ENCODE measurements around the gene PLCB4.

The PLCB4 gene

DNA sequence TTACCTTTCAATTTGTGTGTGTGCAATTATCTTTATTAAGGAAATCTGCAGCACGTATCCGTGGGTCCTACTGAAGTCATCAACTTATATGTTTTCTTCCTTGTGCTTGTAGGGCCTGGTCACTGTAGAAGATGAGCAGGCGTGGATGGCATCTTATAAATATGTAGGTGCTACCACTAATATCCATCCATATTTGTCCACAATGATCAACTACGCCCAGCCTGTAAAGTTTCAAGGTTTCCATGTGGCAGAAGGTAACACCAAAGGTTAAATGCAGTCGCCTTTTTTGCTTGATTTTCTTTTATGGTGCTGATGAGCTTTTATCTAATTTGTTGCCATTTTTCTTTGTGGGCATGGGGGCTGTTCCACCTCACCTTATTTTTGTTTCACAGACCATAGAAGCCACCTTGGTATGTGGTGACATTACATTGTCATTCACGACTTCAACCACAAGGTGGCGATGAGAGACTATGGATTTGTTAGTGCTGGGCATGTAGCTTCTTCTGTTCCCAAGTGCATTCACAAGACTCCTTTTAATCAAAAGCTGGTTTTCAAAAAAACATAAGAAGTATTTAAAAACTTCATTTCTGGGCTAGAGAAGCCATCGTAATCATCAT lies 339.0 kb downstream of the PLCB4 start:
- TF ChIP-seq POLR2AphosphoS5 (IDR thresholded peaks at IDR 0.05; ENCODE audit: low read depth, low read length) (no peak), TAF1 (IDR thresholded peaks at IDR 0.05; ENCODE audit: borderline replicate concordance, insufficient read depth, low read length) (no peak), SIN3A (IDR thresholded peaks at IDR 0.05; ENCODE audit: borderline replicate concordance, insufficient read depth, low read length) (no peak), FOXP2 (optimal IDR thresholded peaks at IDR 0.05; ENCODE audit: borderline replicate concordance, extremely low read depth, extremely low read length, insufficient read depth) (no peak)
- TF ChIP-seq, protein P1, sequence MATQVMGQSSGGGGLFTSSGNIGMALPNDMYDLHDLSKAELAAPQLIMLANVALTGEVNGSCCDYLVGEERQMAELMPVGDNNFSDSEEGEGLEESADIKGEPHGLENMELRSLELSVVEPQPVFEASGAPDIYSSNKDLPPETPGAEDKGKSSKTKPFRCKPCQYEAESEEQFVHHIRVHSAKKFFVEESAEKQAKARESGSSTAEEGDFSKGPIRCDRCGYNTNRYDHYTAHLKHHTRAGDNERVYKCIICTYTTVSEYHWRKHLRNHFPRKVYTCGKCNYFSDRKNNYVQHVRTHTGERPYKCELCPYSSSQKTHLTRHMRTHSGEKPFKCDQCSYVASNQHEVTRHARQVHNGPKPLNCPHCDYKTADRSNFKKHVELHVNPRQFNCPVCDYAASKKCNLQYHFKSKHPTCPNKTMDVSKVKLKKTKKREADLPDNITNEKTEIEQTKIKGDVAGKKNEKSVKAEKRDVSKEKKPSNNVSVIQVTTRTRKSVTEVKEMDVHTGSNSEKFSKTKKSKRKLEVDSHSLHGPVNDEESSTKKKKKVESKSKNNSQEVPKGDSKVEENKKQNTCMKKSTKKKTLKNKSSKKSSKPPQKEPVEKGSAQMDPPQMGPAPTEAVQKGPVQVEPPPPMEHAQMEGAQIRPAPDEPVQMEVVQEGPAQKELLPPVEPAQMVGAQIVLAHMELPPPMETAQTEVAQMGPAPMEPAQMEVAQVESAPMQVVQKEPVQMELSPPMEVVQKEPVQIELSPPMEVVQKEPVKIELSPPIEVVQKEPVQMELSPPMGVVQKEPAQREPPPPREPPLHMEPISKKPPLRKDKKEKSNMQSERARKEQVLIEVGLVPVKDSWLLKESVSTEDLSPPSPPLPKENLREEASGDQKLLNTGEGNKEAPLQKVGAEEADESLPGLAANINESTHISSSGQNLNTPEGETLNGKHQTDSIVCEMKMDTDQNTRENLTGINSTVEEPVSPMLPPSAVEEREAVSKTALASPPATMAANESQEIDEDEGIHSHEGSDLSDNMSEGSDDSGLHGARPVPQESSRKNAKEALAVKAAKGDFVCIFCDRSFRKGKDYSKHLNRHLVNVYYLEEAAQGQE (IDR thresholded peaks at IDR 0.05; ENCODE audit: insufficient read depth in 1 of 2, low read depth in 2 of 2, low read length in 2 of 2), result no peak

DNA sequence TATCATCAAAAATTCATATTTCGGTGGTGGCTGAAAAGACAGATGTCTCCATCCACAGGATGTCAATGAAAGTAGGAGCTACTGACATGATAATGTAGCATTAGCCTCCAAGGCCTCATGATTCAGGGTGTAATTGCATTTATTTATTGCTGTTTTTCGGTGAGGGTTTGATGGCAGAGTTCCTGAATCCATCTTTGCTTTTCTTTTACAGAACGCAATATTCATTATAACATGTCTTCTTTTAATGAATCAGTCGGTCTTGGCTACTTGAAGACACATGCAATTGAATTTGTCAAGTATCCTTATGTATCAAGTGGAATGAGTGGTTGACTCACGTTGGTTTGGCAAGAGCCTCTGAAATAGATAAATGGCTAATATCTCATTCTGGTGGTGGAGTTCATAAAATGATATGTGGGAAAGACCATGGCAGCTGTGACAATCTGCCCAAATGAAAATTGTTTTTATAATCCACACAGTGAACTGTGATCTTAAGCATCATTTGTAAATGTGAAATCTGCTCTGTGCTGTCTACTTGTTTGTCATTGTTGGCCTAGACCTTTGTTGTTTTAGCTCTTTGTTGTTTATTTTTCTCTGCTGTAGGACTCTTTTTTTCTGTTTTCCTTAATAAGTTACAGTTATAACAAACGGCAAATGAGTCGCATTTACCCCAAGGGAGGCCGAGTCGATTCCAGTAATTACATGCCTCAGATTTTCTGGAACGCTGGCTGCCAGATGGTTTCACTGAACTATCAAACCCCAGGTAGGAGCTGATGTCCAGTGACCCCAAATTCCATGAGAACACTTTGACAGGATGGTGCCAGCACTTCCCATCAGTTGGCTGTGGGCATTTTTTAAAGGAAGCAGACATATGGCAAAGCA lies 339.8 kb downstream of the PLCB4 start:
- TF ChIP-seq SIN3A (IDR thresholded peaks at IDR 0.05; ENCODE audit: borderline replicate concordance, insufficient read depth, low read length), result no peak
- no peak for TF ChIP-seq FOXP2 (optimal IDR thresholded peaks at IDR 0.05; ENCODE audit: borderline replicate concordance, extremely low read depth, extremely low read length, insufficient read depth)
- no peak for TF ChIP-seq POLR2AphosphoS5 (IDR thresholded peaks at IDR 0.05; ENCODE audit: low read depth, low read length)
- no peak for TF ChIP-seq TAF1 (IDR thresholded peaks at IDR 0.05; ENCODE audit: borderline replicate concordance, insufficient read depth, low read length)
- TF ChIP-seq, protein P1 (IDR thresholded peaks at IDR 0.05; ENCODE audit: insufficient read depth in 1 of 2, low read depth in 2 of 2, low read length in 2 of 2), result no peak

DNA sequence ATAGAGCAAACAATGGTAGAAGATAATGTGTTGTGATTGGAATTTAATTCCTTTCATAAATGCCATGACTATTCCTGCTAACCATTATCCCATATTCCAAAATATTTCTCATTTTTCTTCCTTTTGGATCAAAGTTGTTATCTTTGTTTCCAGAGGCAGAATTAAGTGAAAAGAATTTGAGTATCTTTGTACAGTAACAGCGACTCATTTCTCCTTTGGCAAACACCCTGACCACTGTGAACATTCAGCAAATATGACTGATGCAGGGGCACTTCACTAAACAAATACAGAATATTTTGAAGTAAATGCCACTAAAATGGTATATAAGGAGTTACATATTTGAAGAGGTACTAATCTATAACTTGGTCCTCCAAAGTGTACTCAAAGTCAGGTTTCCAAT lies 340.5 kb downstream of the PLCB4 start:
- TF ChIP-seq, protein P1 (IDR thresholded peaks at IDR 0.05; ENCODE audit: insufficient read depth in 1 of 2, low read depth in 2 of 2, low read length in 2 of 2), result no peak
- TF ChIP-seq TAF1 (IDR thresholded peaks at IDR 0.05; ENCODE audit: borderline replicate concordance, insufficient read depth, low read length) (no peak), SIN3A (IDR thresholded peaks at IDR 0.05; ENCODE audit: borderline replicate concordance, insufficient read depth, low read length) (no peak), FOXP2 (optimal IDR thresholded peaks at IDR 0.05; ENCODE audit: borderline replicate concordance, extremely low read depth, extremely low read length, insufficient read depth) (no peak), POLR2AphosphoS5 (IDR thresholded peaks at IDR 0.05; ENCODE audit: low read depth, low read length) (no peak)

DNA sequence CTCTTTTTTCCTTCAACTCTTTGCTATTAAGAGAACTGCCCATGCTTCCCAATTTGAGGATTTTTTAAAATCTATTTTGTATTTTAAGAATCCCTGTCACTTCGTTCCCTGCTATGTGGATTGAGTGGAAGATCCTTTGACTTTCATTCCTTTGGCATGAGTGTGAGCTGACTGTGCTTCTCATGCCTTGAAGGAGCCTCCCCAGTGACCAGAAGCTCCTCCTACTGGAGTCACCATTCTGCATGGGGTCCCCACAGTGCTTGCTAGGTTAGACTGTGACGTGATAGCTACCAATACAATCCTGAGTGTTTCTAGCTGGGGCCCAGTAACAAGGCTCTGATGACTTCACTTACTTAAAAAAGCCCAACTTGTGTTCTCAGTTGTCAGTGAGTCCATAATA lies 341.1 kb downstream of the PLCB4 start:
- TF ChIP-seq TAF1 (IDR thresholded peaks at IDR 0.05; ENCODE audit: borderline replicate concordance, insufficient read depth, low read length), result no peak
- no peak for TF ChIP-seq FOXP2 (optimal IDR thresholded peaks at IDR 0.05; ENCODE audit: borderline replicate concordance, extremely low read depth, extremely low read length, insufficient read depth)
- TF ChIP-seq, protein P1 (IDR thresholded peaks at IDR 0.05; ENCODE audit: insufficient read depth in 1 of 2, low read depth in 2 of 2, low read length in 2 of 2), result no peak
- no peak for TF ChIP-seq SIN3A (IDR thresholded peaks at IDR 0.05; ENCODE audit: borderline replicate concordance, insufficient read depth, low read length)
- TF ChIP-seq POLR2AphosphoS5 (IDR thresholded peaks at IDR 0.05; ENCODE audit: low read depth, low read length), result no peak

Measured in PFSK-1 (cell line).